ENCODE results near the gene CNKSR3.

DNA sequence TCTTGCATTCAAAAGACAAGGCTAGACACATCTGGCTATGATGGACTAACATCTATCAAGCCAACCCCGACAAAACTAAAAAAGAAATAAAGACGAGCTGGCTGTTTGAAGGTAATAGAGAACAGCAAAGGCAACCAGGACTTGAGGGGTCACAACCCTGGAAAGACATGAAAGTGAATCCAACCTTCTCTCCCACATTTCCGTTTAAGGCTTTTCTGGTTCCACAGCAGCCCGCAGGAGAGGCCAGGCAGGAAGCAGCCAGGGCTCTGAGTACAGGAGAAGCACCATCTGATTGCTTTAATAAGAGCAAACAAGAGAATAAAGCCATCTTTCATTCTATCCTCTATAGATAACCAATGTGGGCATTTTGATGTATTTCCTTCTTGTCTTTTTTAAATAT lies 14.3 kb downstream of the CNKSR3 start:
- TF ChIP-seq, protein P1, sequence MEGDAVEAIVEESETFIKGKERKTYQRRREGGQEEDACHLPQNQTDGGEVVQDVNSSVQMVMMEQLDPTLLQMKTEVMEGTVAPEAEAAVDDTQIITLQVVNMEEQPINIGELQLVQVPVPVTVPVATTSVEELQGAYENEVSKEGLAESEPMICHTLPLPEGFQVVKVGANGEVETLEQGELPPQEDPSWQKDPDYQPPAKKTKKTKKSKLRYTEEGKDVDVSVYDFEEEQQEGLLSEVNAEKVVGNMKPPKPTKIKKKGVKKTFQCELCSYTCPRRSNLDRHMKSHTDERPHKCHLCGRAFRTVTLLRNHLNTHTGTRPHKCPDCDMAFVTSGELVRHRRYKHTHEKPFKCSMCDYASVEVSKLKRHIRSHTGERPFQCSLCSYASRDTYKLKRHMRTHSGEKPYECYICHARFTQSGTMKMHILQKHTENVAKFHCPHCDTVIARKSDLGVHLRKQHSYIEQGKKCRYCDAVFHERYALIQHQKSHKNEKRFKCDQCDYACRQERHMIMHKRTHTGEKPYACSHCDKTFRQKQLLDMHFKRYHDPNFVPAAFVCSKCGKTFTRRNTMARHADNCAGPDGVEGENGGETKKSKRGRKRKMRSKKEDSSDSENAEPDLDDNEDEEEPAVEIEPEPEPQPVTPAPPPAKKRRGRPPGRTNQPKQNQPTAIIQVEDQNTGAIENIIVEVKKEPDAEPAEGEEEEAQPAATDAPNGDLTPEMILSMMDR (IDR thresholded peaks at IDR 0.05), result no peak
- no peak for TF ChIP-seq POLR2A (IDR thresholded peaks at IDR 0.05)

All from uterus (tissue), 2 donors.